ENCODE measurements around the gene UBL4B.

The UBL4B gene

GRCh38 chr1:110152133-110152785, 40.0 kb downstream of the UBL4B start:
- DNase-seq (ENCODE audit: low read depth), result no peak
- no peak overlapping the region for H3K4me3 ChIP-seq (ENCODE audit: low read length)
- no peak for TF ChIP-seq CTCF (conservative IDR thresholded peaks at IDR 0.05; ENCODE audit: low read depth, low read length)

DNA sequence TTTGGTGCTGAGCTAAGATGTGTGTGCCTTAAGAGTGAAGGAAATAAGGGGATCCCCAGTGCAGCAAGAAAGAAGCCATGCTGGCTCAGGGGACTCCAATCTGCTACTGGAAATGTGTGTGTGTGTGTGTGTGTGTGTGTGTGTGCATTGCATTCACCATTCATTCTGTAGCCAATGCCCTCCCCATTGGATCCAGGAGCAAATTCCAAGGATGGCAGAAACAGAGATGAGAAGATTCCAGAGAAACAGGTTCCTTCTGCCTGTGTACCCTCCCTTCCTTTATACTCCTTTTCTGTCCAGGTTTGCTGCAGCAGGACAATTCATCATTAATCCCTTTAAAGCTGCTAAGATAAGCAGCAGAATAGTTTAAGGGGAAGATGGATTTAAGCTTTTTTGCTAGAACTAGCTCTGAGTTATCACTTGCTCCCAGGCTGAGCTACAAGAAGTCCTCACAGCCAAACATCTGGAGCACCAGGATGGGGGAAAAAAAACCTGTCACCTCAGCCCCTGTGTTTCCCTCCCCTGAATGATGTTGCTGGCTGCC, 41.2 kb downstream of the UBL4B start:
- no peak overlapping the region for H3K4me3 ChIP-seq (ENCODE audit: low read length)
- TF ChIP-seq CTCF (conservative IDR thresholded peaks at IDR 0.05; ENCODE audit: low read depth, low read length), result no peak
- no peak for DNase-seq (ENCODE audit: low read depth)

DNA sequence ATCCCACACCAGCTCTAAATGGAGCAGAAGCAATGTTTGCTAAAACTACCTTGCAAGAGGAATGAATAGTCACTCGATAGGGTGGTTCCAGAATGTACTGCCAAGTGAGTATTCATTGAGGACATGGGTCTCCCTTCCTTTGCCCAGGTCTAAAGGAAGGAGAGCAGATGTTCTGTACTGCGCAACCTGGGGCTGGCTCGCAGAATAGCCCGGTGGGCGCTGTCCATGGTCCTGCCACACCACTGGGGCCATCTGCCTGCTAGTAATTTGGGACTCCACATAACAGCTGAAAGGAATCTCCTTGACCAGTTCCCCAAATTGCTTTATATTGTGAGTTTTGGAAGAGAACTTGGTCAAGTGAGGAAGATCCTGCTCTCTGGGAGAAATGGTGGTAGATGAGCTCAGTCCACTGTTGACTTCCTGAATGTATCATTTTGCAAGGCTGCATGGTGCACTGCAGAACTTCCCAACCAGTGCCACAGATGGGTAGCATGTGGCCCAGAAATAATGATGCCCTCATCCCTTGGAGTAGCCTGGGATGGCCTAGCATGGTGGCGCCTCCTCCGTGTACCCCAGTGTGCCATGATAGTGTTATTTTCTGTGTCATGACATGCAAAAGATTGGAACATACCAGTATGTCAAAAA, 43.8 kb downstream of the UBL4B start:
- peak; percentile 4 for TF ChIP-seq CTCF (conservative IDR thresholded peaks at IDR 0.05; ENCODE audit: low read depth, low read length)
- no peak overlapping the region for H3K4me3 ChIP-seq (ENCODE audit: low read length)
- DNase-seq (ENCODE audit: low read depth), result no peak

GRCh38 chr1:110158261-110158660, 46.0 kb downstream of the UBL4B start:
- no peak for DNase-seq (ENCODE audit: low read depth)
- no peak overlapping the region for H3K4me3 ChIP-seq (ENCODE audit: low read length)
- no peak for TF ChIP-seq CTCF (conservative IDR thresholded peaks at IDR 0.05; ENCODE audit: low read depth, low read length)

DNA sequence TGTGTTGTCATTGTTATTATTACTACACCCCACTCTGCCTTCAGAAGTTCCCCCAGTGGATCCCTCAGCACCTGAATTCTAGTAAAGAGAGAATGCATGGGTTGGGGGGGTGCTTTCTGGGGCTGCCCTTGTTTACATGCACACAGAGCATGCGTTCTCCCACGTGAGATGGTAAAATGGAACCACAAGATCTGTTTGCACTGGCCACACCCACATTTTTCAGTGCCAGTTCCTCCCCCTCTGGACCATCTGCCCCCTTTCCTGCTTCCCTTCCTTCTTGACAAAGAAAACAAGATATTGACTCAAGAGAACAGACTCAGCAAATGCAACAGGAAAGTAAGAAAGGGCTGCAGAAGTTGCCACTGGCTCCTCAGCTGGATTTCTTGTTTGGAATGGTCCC, 46.9 kb downstream of the UBL4B start:
- no peak for DNase-seq (ENCODE audit: low read depth)
- TF ChIP-seq CTCF (conservative IDR thresholded peaks at IDR 0.05; ENCODE audit: low read depth, low read length), result no peak
- no peak overlapping the region for H3K4me3 ChIP-seq (ENCODE audit: low read length)

DNA sequence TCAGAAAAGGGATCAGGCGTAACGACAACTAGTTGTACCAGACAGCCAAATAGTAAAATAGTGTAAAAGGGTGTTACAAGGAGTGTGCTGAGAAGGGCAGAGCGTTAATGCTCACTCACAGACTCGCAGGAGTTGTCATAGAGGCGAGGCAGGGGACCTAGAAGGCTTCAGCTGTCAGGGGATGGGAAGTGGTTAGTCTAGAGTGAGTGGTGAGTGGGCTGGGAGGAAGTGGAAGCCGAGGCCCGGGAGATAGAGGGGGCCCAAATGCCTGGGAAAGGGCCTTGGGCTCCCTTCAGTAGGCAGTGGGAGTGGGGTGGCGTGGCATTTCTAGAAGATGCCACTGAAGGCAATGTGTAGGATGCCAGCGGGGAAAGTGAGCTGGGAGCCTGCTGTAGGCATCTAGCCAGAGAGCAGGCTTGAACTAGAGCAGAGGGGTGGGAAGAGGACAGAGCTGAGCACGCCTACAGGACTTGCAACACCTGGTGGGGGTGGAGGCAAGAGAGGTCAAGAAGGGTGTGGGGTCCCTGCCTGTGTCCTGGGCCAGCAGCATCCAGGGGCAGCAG, 48.4 kb downstream of the UBL4B start:
- no peak for TF ChIP-seq CTCF (conservative IDR thresholded peaks at IDR 0.05; ENCODE audit: low read depth, low read length)
- no peak overlapping the region for H3K4me3 ChIP-seq (ENCODE audit: low read length)
- DNase-seq (ENCODE audit: low read depth), result no peak

All from retinal pigment epithelial cell (primary cell).